Inflammatory macrophage treated with lipopolysaccharide for 4 hours (primary cell): ENCODE measurements around the gene IGSF9B.

Experiments used
- DNase-seq: peaks from one replicate; pipeline ENCODE4 v3.0.0-alpha.2; 2020

Gene IGSF9B

GRCh38 chr11:133896642-133897330 is 60.0 kb downstream of the IGSF9B start:
- no peak for DNase-seq

- no peak for DNase-seq
Observed at GRCh38 chr11:133896028-133896427, 60.7 kb downstream of the IGSF9B start.

GRCh38 chr11:133895551-133895950 is 61.2 kb downstream of the IGSF9B start:
- no peak for DNase-seq

- no peak for DNase-seq
Observed at GRCh38 chr11:133895061-133895479, 61.7 kb downstream of the IGSF9B start.

GRCh38 chr11:133893381-133893780 is 63.4 kb downstream of the IGSF9B start:
- DNase-seq = no peak

GRCh38 chr11:133892584-133893380 is 64.0 kb downstream of the IGSF9B start:
- DNase-seq = no peak

- no peak for DNase-seq
Observed at GRCh38 chr11:133892126-133892525, 64.6 kb downstream of the IGSF9B start.

GRCh38 chr11:133889893-133890292 is 66.9 kb downstream of the IGSF9B start:
- no peak for DNase-seq

GRCh38 chr11:133889188-133889587 is 67.6 kb downstream of the IGSF9B start:
- DNase-seq = no peak

GRCh38 chr11:133887692-133888332 is 69.0 kb downstream of the IGSF9B start:
- DNase-seq = no peak

GRCh38 chr11:133886029-133886428 is 70.7 kb downstream of the IGSF9B start:
- no peak for DNase-seq

GRCh38 chr11:133872160-133872559 is 84.6 kb downstream of the IGSF9B start:
- DNase-seq = no peak

- no peak for DNase-seq
Observed at GRCh38 chr11:133867456-133867855, 89.3 kb downstream of the IGSF9B start.

GRCh38 chr11:133865466-133865865 is 91.3 kb downstream of the IGSF9B start:
- no peak for DNase-seq

- DNase-seq = no peak
Observed at GRCh38 chr11:133864756-133865155, 92.0 kb downstream of the IGSF9B start.

- DNase-seq = no peak
Observed at GRCh38 chr11:133860151-133860550, 96.6 kb downstream of the IGSF9B start.
